Smooth muscle cell (in vitro differentiated cells): ENCODE results near the gene CADM1. TPM values are rescaled to one million over a fixed set of nuclear protein-coding genes. Genes with fewer than 3 reads are reported as not detected.

Experiments used
- DNase-seq: peaks from one replicate; lab custom pipeline; 2025; ENCODE audit not compliant: unreplicated experiment; lab: John Stamatoyannopoulos, UW
- H2AFZ ChIP-seq: fragments of 200-600 bp; sonication (generic); 2 replicates; pipeline ENCODE4 v1.6.0; 2016; ENCODE audit warnings: antibody characterized with exemption, low read depth, mild to moderate bottlenecking
- H3F3A ChIP-seq: fragments of 200-600 bp; sonication (generic); 2 replicates; pipeline ENCODE4 v1.6.0; 2017; ENCODE audit warnings: antibody characterized with exemption, low read depth
- H3K27ac ChIP-seq: fragments of 200-600 bp; sonication (generic); 2 replicates; pipeline ENCODE4 v1.5.1; 2016; ENCODE audit warnings: low read depth, mild to moderate bottlenecking
- H3K27me3 ChIP-seq: fragments of 200-600 bp; sonication (generic); 2 replicates; pipeline ENCODE4 v1.6.1; 2016; ENCODE audit warnings: low read depth, mild to moderate bottlenecking
- H3K36me3 ChIP-seq: fragments of 200-600 bp; sonication (generic); 2 replicates; pipeline ENCODE4 v1.5.1; 2016; ENCODE audit warnings: low read depth
- H3K4me1 ChIP-seq: fragments of 200-600 bp; sonication (generic); 2 replicates; pipeline ENCODE4 v1.5.1; 2016; ENCODE audit warnings: low read depth
- H3K4me2 ChIP-seq: fragments of 200-600 bp; sonication (generic); 2 replicates; pipeline ENCODE4 v1.6.0; 2016; ENCODE audit warnings: mild to moderate bottlenecking
- H3K4me3 ChIP-seq: fragments of 200-600 bp; sonication (generic); 2 replicates; pipeline ENCODE4 v1.5.1; 2016; ENCODE audit warnings: mild to moderate bottlenecking
- H3K79me2 ChIP-seq: fragments of 200-600 bp; sonication (generic); 2 replicates; pipeline ENCODE4 v1.6.0; 2016; ENCODE audit warnings: low read depth, mild to moderate bottlenecking
- H3K9ac ChIP-seq: fragments of 200-600 bp; sonication (generic); 2 replicates; pipeline ENCODE4 v1.6.0; 2016; ENCODE audit warnings: low read depth
- H3K9me3 ChIP-seq: fragments of 200-600 bp; sonication (generic); replicated peaks from 2 replicates; pipeline ENCODE4 v1.5.1; 2016; ENCODE audit warnings: low read depth
- H4K20me1 ChIP-seq: fragments of 200-600 bp; sonication (generic); 2 replicates; pipeline ENCODE4 v1.6.0; 2016; ENCODE audit warnings: low read depth
- CTCF ChIP-seq: fragments of 200-600 bp; sonication (generic); IDR thresholded peaks from 2 replicates; pipeline ENCODE4 v1.5.1; 2017; ENCODE audit warnings: borderline replicate concordance, mild to moderate bottlenecking, antibody characterized with exemption; ENCODE audit not compliant: insufficient read depth, poor library complexity, severe bottlenecking
- WGBS: methylation state at CpG from one replicate; pipeline ENCODE4 v1.1.7; 2016; ENCODE audit warnings: low lambda C conversion rate; 5-methylcytosine and 5-hydroxymethylcytosine counted together
- polyA plus RNA-seq: library from polyadenylated mRNA; unstranded; fragments of >200 nt; fragmentation: Nextera tagmentation; extraction: Ambion mirVana; gene quantifications from 2 replicates; pipeline ENCODE4 v1.2.1, GENCODE V29; 2016
- total RNA-seq: library from RNA; depleted of rRNA; stranded (reverse); fragments of >200 nt; gene quantifications from 2 replicates; pipeline ENCODE4 v1.2.3, GENCODE V29; 2014

The CADM1 gene
- total and polyA plus RNA-seq, 2 experiments from 2014 or later: 158 to 167 TPM

GRCh38 chr11:115247361-115247760, 256.9 kb downstream of the CADM1 start:
- no peak for TF ChIP-seq CTCF
- Histone ChIP-seq H3K9ac (no peak overlapping the region), H3K4me1 (no peaks in the 10 kb centered on the region), H3K4me2 (no peak overlapping the region), H3K36me3 (no peaks in the 10 kb centered on the region), H3K79me2 (no peaks in the 10 kb centered on the region), H2AFZ (no peak overlapping the region), H3K27ac (no peak overlapping the region), H3K27me3 (no peaks in the 10 kb centered on the region), H4K20me1 (no peaks in the 10 kb centered on the region), H3F3A (no peaks in the 10 kb centered on the region), H3K4me3 (no peak overlapping the region), H3K9me3 (no peaks in the 10 kb centered on the region)
- no peak for DNase-seq

GRCh38 chr11:115244758-115245157, 259.5 kb downstream of the CADM1 start:
- H3K27me3 ChIP-seq: no peaks in the 10 kb centered on the region
- no peaks in the 10 kb centered on the region for H3K79me2 ChIP-seq
- no peak overlapping the region for H3K4me3 ChIP-seq
- H3K9me3 ChIP-seq: no peaks in the 10 kb centered on the region
- no peaks in the 10 kb centered on the region for H3F3A ChIP-seq
- H3K9ac ChIP-seq: no peak overlapping the region
- WGBS: 90% methylated on average over 7 of the region's 7 CpGs
- H3K36me3 ChIP-seq: no peaks in the 10 kb centered on the region
- no peak overlapping the region for H3K4me2 ChIP-seq
- no peak for DNase-seq
- no peaks in the 10 kb centered on the region for H3K4me1 ChIP-seq
- no peaks in the 10 kb centered on the region for H4K20me1 ChIP-seq
- no peak for TF ChIP-seq CTCF
- no peak overlapping the region for H2AFZ ChIP-seq
- H3K27ac ChIP-seq: no peak overlapping the region

GRCh38 chr11:115244296-115244695, 259.9 kb downstream of the CADM1 start:
- no peaks in the 10 kb centered on the region for H3K27me3 ChIP-seq
- 92% methylated on average over 5 of the region's 5 CpGs for WGBS
- no peaks in the 10 kb centered on the region for H3K4me1 ChIP-seq
- H3F3A ChIP-seq: no peaks in the 10 kb centered on the region
- H3K9me3 ChIP-seq: no peaks in the 10 kb centered on the region
- no peak overlapping the region for H3K9ac ChIP-seq
- no peak for TF ChIP-seq CTCF
- H3K36me3 ChIP-seq: no peaks in the 10 kb centered on the region
- DNase-seq: no peak
- H3K27ac ChIP-seq: no peak overlapping the region
- no peaks in the 10 kb centered on the region for H4K20me1 ChIP-seq
- no peak overlapping the region for H3K4me3 ChIP-seq
- no peak overlapping the region for H2AFZ ChIP-seq
- H3K4me2 ChIP-seq: no peak overlapping the region
- H3K79me2 ChIP-seq: no peaks in the 10 kb centered on the region

- Histone ChIP-seq H3K27me3 (no peaks in the 10 kb centered on the region), H3K79me2 (no peaks in the 10 kb centered on the region), H3K27ac (no peak overlapping the region), H3K4me3 (no peak overlapping the region), H3K9ac (no peak overlapping the region), H3K36me3 (no peaks in the 10 kb centered on the region), H2AFZ (no peak overlapping the region), H3K9me3 (no peaks in the 10 kb centered on the region), H3K4me2 (peak overlapping the region; percentile 41), H3F3A (no peaks in the 10 kb centered on the region), H3K4me1 (no peaks in the 10 kb centered on the region), H4K20me1 (no peaks in the 10 kb centered on the region)
- 97% methylated on average over 1 of the region's 1 CpG for WGBS
- DNase-seq: no peak
- TF ChIP-seq CTCF: no peak
These were observed 261.2 kb downstream of the CADM1 start for GRCh38 chr11:115242982-115243381.
